Right atrium auricular region (tissue), 2 donors: ENCODE data around the gene PHF11. TPM values are rescaled to one million over a fixed set of nuclear protein-coding genes. Genes with fewer than 3 reads are reported as not detected.

Experiments
- DNase-seq: peaks from one replicate; pipeline ENCODE4 v3.0.0-alpha.2; 2019; ENCODE audit warnings: low spot score
- H3K27ac ChIP-seq, 2 donors: fragments of 200-600 bp; sonication (generic); 1 replicate in 1 of 2; 2 replicates in 1 of 2; pipeline ENCODE4 v1.5.1; 2016 to 2019
- H3K27me3 ChIP-seq, 2 donors: fragments of 200-600 bp; sonication (generic); one replicate each; pipeline versions ENCODE4 v1.5.1 to v1.6.0; 2017 to 2019
- H3K36me3 ChIP-seq: fragments of 200-600 bp; sonication (generic); one replicate; pipeline ENCODE4 v1.5.1; 2016
- H3K4me1 ChIP-seq, 2 donors: fragments of 200-600 bp; sonication (generic); one replicate each; pipeline versions ENCODE4 v1.5.1 to v1.6.0; 2017 to 2019
- H3K4me3 ChIP-seq, 2 donors: fragments of 200-600 bp; sonication (generic); 1 replicate in 1 of 2; 2 replicates in 1 of 2; pipeline ENCODE4 v1.5.1; 2017 to 2019; ENCODE audit warnings: mild to moderate bottlenecking in 1 of 2, moderate library complexity in 1 of 2
- H3K9me3 ChIP-seq, 2 donors: fragments of 200-600 bp; sonication (generic); one replicate each; pipeline ENCODE4 v1.5.1; 2019
- total RNA-seq, 2 donors: library from RNA; depleted of rRNA; stranded (reverse); fragments of >200 nt; gene quantifications; one replicate each; pipeline ENCODE4 v1.1.0, GENCODE V29; 2016
- TF ChIP-seq, protein P1 (sequence below), 2 donors: fragments of 200-600 bp; sonication (generic); IDR thresholded peaks; one replicate each; pipeline ENCODE4 v1.5.1; 2019; ENCODE audit warnings: antibody characterized with exemption in 2 of 2

PHF11 gene
- total RNA-seq, 2 donors from 2014 or later = 14.8 to 22.3 TPM

DNA sequence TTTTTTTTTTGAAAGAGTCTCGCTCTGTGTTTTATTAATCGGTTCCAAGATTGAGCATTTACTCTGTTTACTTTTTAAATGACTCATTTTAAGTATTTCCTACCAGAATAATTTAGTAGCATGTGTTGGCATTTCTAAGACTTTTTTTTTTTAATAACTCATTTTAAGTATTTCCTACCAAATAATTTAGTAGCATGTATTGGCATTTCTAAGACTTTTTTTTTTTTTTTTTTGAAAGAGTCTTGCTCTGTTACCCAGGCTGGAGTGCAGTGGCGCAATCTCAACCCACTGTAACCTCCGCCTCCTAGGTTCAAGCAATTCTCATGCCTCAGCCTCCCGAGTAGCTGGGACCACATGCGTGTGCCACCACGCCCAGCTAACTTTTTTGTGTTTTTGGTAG, 38.5 kb upstream of the PHF11 start:
- Histone ChIP-seq H3K4me3 (no peak overlapping the region), H3K4me1 (peaks cover 0 to 7% of the 10 kb centered on the region in 2 donors), H3K9me3 (no peaks in the 10 kb centered on the region), H3K27ac (no peak overlapping the region), H3K36me3 (peaks cover 10% of the 10 kb centered on the region), H3K27me3 (no peaks in the 10 kb centered on the region)
- no peak for DNase-seq
- TF ChIP-seq, protein P1, sequence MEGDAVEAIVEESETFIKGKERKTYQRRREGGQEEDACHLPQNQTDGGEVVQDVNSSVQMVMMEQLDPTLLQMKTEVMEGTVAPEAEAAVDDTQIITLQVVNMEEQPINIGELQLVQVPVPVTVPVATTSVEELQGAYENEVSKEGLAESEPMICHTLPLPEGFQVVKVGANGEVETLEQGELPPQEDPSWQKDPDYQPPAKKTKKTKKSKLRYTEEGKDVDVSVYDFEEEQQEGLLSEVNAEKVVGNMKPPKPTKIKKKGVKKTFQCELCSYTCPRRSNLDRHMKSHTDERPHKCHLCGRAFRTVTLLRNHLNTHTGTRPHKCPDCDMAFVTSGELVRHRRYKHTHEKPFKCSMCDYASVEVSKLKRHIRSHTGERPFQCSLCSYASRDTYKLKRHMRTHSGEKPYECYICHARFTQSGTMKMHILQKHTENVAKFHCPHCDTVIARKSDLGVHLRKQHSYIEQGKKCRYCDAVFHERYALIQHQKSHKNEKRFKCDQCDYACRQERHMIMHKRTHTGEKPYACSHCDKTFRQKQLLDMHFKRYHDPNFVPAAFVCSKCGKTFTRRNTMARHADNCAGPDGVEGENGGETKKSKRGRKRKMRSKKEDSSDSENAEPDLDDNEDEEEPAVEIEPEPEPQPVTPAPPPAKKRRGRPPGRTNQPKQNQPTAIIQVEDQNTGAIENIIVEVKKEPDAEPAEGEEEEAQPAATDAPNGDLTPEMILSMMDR (IDR thresholded peaks at IDR 0.05) = no peak

DNA sequence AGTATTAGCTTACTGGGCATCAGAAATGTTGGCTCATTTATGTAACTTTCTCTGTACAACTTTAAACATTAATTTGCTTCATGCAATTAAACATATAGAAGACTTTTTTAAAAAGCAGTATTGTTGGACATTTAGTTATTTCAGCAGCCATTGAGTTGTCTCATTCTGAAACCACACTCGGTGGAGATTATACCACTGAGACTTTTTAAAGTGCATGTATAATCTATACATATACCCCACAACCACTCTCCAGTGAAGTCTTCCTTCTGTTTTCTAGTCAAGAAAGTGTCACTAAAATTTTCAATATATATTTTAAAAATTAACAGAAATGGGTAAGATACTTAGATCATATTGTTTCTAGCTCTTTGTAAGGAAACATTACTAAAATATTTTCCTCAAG, 36.2 kb upstream of the PHF11 start:
- DNase-seq = no peak
- Histone ChIP-seq H3K9me3 (peaks cover 0 to 6% of the 10 kb centered on the region in 2 donors), H3K27ac (no peak overlapping the region), H3K36me3 (peaks cover 30% of the 10 kb centered on the region), H3K4me1 (peaks cover 0 to under 1% of the 10 kb centered on the region in 2 donors), H3K27me3 (no peaks in the 10 kb centered on the region), H3K4me3 (no peak overlapping the region)
- TF ChIP-seq, protein P1 (IDR thresholded peaks at IDR 0.05) = no peak

DNA sequence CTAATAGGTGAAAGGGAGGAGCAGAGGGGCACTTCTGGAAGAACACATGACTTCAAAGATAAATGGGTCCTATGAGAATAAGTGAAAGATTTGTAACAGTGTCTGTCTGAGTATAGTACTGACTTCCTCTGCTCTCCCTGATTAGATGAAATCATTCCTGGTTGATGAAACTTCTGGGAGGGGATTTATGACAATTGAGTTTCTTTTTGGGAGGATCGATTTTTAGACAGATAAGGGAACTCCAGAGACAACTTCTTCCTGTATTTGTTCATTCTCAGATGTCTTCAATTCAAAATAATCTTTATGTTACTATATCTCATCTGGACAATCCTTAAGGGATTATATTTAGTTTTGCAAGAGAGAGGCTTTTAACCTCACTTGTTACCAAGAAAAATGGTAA, 31.7 kb upstream of the PHF11 start:
- Histone ChIP-seq H3K4me3 (no peak overlapping the region), H3K36me3 (peaks cover 39% of the 10 kb centered on the region), H3K9me3 (peaks cover 0 to 6% of the 10 kb centered on the region in 2 donors), H3K27ac (no peak overlapping the region), H3K27me3 (no peaks in the 10 kb centered on the region), H3K4me1 (no peaks in the 10 kb centered on the region)
- DNase-seq = no peak
- TF ChIP-seq, protein P1 (IDR thresholded peaks at IDR 0.05) = no peak

DNA sequence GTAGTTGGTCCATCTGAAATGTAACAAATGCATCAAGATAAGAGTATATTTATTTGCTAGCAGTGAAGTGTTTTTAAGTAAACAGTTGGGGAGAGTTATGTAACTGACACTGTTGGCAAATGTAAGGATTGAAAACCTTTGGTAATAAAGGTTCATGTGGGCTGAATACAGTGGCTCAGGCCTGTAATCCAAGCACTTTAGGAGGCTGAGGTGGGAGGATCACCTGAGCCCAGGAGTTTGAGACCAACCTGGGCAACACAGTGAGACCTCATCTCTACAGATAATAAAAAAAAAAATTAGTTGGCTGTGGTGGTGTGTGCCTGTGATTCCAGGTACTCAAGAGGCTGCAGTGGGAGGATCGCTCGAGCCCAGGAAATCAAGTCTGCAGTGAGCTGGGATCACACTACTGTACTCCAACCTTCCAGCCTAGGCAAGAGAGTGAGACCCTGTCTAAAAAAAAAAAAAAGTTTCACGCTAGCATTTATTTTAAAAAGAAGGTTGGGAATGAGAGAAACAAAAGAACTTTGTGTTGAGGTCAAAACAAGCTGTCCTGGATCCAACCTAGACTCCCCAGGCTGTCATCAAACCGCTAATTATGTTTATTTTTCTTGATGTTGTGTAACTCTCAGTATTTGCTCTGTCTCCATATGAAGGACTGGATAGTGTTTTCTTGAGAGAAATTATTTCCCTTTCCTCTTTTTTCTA, 31.0 kb upstream of the PHF11 start:
- H3K36me3 ChIP-seq = peaks cover 39% of the 10 kb centered on the region
- H3K4me1 ChIP-seq = no peaks in the 10 kb centered on the region
- H3K9me3 ChIP-seq = peaks cover 0 to 6% of the 10 kb centered on the region in 2 donors
- DNase-seq = no peak
- TF ChIP-seq, protein P1 (IDR thresholded peaks at IDR 0.05) = no peak
- H3K27me3 ChIP-seq = no peaks in the 10 kb centered on the region
- H3K4me3 ChIP-seq = no peak overlapping the region
- H3K27ac ChIP-seq = no peak overlapping the region

DNA sequence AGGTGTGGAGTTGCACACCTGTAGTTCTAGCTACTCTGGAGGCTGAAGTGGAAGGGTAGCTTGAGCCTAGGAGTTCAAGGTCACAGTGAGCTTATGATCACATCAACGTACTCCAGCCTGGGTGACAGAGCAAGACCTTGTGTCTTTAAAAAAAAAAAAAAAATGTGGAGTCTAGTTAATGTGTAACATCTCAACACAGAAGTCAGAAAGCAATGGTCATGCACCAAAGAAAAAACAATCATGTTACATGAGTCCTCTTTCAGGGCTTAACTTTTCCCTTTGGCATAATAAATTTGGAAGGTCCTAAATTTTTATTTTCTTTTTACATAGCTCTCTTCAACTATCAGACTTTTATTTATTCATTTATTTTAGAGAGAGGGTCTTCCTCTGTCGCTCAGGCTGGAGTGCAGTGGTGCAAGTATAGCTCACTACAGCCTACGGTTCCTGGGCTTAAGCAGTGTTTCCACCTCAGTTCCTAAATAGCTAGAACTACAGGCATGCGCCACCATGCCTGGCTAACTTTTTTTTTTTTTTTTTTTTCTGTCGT, 29.4 kb upstream of the PHF11 start:
- H3K4me1 ChIP-seq = no peaks in the 10 kb centered on the region
- DNase-seq = no peak
- peaks cover 36% of the 10 kb centered on the region for H3K36me3 ChIP-seq
- no peak overlapping the region for H3K27ac ChIP-seq
- no peaks in the 10 kb centered on the region for H3K27me3 ChIP-seq
- TF ChIP-seq, protein P1 (IDR thresholded peaks at IDR 0.05) = no peak
- H3K9me3 ChIP-seq = peaks cover 0 to 6% of the 10 kb centered on the region in 2 donors
- no peak overlapping the region for H3K4me3 ChIP-seq
